ENCODE measurements around the gene TNFSF13.

TNFSF13 gene, protein sequence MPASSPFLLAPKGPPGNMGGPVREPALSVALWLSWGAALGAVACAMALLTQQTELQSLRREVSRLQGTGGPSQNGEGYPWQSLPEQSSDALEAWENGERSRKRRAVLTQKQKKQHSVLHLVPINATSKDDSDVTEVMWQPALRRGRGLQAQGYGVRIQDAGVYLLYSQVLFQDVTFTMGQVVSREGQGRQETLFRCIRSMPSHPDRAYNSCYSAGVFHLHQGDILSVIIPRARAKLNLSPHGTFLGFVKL

GRCh38 chr17:7558544-7559319 lies at the start of gene TNFSF13:
Gene TNFSF13, plus strand, starts transcription at chr17:7558750. Its CDS starts 290 bp downstream, at chr17:7559040.
- no peak for DNase-seq

- DNase-seq, result no peak
Observed at GRCh38 chr17:7508846-7509245, 49.7 kb upstream of the TNFSF13 start.

DNA sequence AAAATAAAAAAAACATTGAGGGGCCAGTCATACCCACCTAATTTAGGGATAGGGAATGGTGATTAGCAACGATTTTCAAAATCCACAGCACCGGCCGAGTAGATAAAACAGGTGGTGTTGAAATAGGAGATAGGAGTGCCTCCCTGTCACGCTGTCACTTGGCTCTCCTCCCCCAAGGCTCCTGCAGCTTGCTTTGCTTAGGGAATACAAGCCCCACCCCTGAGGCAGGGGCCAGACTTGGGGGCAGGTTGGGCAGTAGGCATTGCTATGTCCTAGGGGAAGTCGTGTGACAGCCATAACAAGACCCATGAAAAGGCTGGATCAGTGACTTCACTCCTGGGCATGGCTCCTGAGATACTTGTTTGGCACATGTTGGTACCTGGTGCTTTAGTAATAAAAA lies 48.6 kb upstream of the TNFSF13 start:
- DNase-seq, result no peak

DNA sequence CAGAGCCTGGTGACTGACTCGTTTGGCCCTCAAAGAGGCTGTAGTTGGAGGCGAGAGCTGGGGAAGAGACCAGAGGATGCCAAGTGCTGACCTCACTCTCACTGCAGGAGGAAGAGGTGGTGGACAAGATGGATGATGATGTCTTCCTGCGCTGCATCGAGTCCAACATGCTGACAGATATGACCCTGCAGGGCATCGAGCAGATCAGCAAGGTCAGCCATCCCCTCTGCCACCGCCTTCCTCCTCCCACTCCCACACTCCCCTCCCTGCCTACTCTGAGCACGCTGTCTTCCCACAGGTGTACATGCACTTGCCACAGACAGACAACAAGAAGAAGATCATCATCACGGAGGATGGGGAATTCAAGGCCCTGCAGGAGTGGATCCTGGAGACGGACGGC lies 47.4 kb upstream of the TNFSF13 start:
- DNase-seq, result no peak

GRCh38 chr17:7512105-7512504 lies 46.4 kb upstream of the TNFSF13 start:
- no peak for DNase-seq

DNA sequence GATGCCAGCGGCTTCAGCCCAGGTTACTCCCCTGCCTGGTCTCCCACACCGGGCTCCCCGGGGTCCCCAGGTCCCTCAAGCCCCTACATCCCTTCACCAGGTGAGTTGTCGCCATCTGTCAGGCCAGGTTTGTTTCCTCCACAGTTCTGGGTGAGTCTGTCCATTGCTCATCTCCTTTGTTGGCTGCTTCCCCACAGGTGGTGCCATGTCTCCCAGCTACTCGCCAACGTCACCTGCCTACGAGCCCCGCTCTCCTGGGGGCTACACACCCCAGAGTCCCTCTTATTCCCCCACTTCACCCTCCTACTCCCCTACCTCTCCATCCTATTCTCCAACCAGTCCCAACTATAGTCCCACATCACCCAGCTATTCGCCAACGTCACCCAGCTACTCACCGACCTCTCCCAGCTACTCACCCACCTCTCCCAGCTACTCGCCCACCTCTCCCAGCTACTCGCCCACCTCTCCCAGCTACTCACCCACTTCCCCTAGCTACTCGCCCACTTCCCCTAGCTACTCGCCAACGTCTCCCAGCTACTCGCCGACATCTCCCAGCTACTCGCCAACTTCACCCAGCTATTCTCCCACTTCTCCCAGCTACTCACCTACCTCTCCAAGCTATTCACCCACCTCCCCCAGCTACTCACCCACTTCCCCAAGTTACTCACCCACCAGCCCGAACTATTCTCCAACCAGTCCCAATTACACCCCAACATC lies 45.6 kb upstream of the TNFSF13 start:
- DNase-seq, result no peak

DNA sequence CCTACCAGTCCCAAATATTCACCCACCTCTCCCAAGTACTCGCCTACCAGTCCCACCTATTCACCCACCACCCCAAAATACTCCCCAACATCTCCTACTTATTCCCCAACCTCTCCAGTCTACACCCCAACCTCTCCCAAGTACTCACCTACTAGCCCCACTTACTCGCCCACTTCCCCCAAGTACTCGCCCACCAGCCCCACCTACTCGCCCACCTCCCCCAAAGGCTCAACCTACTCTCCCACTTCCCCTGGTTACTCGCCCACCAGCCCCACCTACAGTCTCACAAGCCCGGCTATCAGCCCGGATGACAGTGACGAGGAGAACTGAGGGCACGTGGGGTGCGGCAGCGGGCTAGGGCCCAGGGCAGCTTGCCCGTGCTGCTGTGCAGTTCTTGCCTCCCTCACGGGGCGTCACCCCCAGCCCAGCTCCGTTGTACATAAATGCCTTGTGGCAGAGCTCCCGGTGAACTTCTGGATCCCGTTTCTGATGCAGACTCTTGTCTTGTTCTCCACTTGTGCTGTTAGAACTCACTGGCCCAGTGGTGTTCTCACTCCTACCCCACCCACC lies 44.6 kb upstream of the TNFSF13 start:
- DNase-seq, result no peak

GRCh38 chr17:7515911-7516610 lies 42.5 kb upstream of the TNFSF13 start:
- DNase-seq, result no peak

GRCh38 chr17:7523033-7523432 lies 35.5 kb upstream of the TNFSF13 start:
- no peak for DNase-seq

- DNase-seq, result no peak
Observed at GRCh38 chr17:7528842-7529241, 29.7 kb upstream of the TNFSF13 start.

DNA sequence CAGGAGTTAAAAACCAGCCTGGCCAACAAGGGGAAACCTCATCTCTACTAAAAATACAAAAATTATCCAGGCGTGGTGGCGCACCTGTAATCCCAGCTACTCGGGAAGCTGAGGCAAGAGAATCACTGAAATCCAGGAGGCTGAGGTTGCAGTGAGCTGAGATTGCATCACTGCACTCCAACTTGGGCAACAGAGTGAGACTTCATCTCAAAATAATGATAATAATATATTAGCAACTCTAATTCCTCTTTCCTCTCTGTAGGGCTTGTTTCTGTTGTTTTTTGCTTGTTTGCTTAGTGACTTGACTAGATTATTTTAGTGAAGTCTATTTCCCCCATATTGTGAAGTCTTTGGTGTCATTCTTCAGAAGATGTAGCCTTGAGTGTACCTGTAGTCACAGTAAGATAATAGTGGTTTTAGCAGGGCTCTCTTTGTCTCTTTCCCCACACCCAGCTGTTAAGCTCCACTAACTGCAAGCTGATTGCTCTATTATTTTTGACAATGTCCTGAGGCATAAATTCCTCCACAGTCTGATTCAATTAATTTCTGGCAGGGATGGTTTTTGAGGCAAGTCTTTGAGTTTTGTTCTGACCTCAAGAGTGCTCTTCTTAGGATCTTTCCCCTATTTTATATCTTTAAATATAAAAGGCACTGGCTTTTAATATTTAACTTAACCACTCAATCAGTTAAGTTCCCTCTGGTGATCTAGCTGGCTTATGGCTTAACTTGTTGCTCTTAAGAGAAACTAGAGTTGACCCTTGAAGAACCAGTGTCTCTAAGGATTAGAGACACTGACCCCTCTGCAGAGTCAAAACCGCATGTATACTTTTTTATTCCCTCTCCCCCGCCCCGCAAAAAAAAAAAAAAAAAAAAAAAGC lies 28.3 kb upstream of the TNFSF13 start:
- no peak for DNase-seq

DNA sequence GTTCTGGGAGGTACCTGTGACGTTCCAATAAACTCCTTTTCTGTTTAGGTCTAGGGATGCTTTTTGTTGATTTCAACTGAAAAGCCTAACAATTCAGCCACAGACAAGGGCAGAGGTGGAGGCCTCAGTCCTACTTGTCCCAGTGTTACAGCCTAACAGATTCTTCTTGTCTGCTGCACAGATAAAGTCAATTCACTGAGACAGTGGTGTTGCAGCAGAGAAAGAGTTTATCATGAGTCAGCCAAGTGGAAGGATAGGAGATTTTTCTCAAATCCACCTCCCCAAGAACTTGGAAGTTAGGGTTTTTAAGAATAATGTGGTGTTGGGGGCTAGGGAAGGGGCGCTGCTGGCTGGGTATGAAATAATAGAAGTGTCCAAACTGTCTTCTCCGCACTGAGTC lies 20.5 kb upstream of the TNFSF13 start:
- DNase-seq, result no peak

DNA sequence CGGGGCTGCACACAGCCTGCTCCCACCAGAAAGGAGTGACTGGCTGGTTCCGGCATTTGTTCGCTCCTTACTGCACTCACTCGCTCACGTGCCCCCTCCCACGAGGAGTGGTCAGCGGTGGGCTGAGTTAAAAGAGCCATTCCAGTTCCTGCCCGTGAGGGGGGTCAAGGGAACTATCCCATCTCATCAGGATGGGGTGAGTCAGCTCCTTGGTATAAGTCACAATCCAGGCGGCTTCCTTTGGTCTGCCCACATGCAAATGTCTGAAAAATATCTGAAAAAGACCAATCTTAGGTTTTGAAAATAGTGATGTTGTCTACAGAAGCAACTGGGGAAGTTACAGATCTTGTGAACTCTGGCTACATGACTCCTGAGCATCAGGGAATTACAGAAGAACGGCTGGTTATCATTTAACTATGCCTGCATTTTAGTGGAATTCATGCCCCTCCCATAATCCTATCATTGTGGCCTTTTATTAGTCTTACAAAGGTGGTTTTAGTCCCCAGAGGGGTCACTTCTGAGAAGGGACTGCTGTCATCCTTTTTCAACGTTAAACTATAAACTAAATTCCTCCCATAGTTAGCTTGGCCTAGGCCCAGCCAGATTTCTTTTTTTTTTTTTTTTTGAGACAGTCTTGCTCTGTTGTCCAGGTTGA lies 19.5 kb upstream of the TNFSF13 start:
- DNase-seq, result no peak

- no peak for DNase-seq
Observed at GRCh38 chr17:7541074-7541621, 17.4 kb upstream of the TNFSF13 start.

- no peak for DNase-seq
Observed at GRCh38 chr17:7544911-7545310, 13.6 kb upstream of the TNFSF13 start.

GRCh38 chr17:7548585-7549400 lies 9.8 kb upstream of the TNFSF13 start, which contains the start of gene TNFSF12:
Gene TNFSF12, plus strand, starts transcription at chr17:7549058. Its CDS starts 96 bp downstream, at chr17:7549154.
- DNase-seq, result no peak

- no peak for DNase-seq
Observed at GRCh38 chr17:7549401-7550055, 9.0 kb upstream of the TNFSF13 start.

GRCh38 chr17:7550344-7550743 lies 8.2 kb upstream of the TNFSF13 start:
- no peak for DNase-seq

- DNase-seq, result no peak
Observed at GRCh38 chr17:7551396-7551795, 7.2 kb upstream of the TNFSF13 start.
